SK-N-SH (cell line): Measurements from ENCODE around the gene VIPR2. TPM values are rescaled to one million over a fixed set of nuclear protein-coding genes. Genes with fewer than 3 reads are reported as not detected.

Experiments
- CTCF ChIA-PET: fragments of 300-600, 350-600 bp; formaldehyde crosslinking; extraction: SDS; loops from one replicate; lab custom pipeline; 2021; lab: Yijun Ruan, JAX
- POLR2A ChIA-PET: fragments of 350-600 bp; sonication (Branson Sonifier 250); formaldehyde crosslinking; extraction: SDS; loops from one replicate; lab custom pipeline; 2020; ENCODE audit warnings: antibody characterized with exemption, inconsistent platforms; lab: Yijun Ruan, JAX
- DNase-seq: peaks from one replicate; pipeline ENCODE4 v3.0.0; 2012
- H2AFZ ChIP-seq: fragments of 200-600 bp; sonication (generic); 2 replicates; pipeline ENCODE4 v1.8.1; 2016; ENCODE audit warnings: antibody characterized with exemption, mild to moderate bottlenecking, low read depth
- H3F3A ChIP-seq: fragments of 200-600 bp; sonication (generic); replicated peaks from 2 replicates; pipeline ENCODE3; 2016; ENCODE audit warnings: antibody characterized with exemption, mild to moderate bottlenecking; ENCODE audit not compliant: insufficient read depth
- H3K27ac ChIP-seq, 2 experiments: fragments of 200-500 bp in 1 of 2; fragments of 200-600 bp in 1 of 2; sonication (Bioruptor generic) in 1 of 2; sonication (generic), shearing (Covaris generic) in 1 of 2; 2 replicates each; pipeline versions ENCODE4 v1.5.1 to v1.6.1; 2014 to 2016; ENCODE audit warnings: low read depth in 2 of 2, inconsistent platforms in 1 of 2, low read length in 1 of 2, mild to moderate bottlenecking in 1 of 2, mixed read lengths in 1 of 2
- H3K27me3 ChIP-seq: fragments of 200-600 bp; sonication (generic), shearing (Covaris generic); 2 replicates; pipeline ENCODE4 v1.6.1; 2016; ENCODE audit warnings: mixed run types; ENCODE audit not compliant: insufficient read depth
- H3K36me3 ChIP-seq, 2 experiments: fragments of 200-500 bp in 1 of 2; fragments of 200-600 bp in 1 of 2; sonication (Bioruptor generic) in 1 of 2; sonication (generic) in 1 of 2; replicated peaks in 1 of 2; 2 replicates each; pipeline versions ENCODE3 to v1.5.1; 2014 to 2016; ENCODE audit warnings: low read length in 1 of 2, mild to moderate bottlenecking in 1 of 2; ENCODE audit not compliant: insufficient read depth in 2 of 2, control insufficient read depth in 1 of 2
- H3K4me1 ChIP-seq, 2 experiments: fragments of 200-500 bp in 1 of 2; fragments of 200-600 bp in 1 of 2; sonication (Bioruptor generic) in 1 of 2; sonication (generic), shearing (Covaris generic) in 1 of 2; 2 replicates each; pipeline versions ENCODE4 v1.5.1 to v1.6.1; 2014 to 2016; ENCODE audit warnings: low read depth in 1 of 2, low read length in 1 of 2, mixed run types in 1 of 2; ENCODE audit not compliant: insufficient read depth in 2 of 2, control insufficient read depth in 1 of 2
- H3K4me2 ChIP-seq: fragments of 200-600 bp; sonication (generic), shearing (Covaris generic); 2 replicates; pipeline ENCODE4 v1.6.1; 2017; ENCODE audit warnings: mixed run types
- H3K4me3 ChIP-seq, 2 experiments: fragments of 200-500 bp in 1 of 2; fragments of 200-600 bp in 1 of 2; sonication (Bioruptor generic) in 1 of 2; sonication (generic), shearing (Covaris generic) in 1 of 2; 2 replicates each; pipeline versions ENCODE4 v1.5.1 to v1.8.1; 2014 to 2016; ENCODE audit warnings: low read depth in 2 of 2, inconsistent platforms in 1 of 2, low read length in 1 of 2, mild to moderate bottlenecking in 1 of 2, mixed read lengths in 1 of 2, moderate library complexity in 1 of 2
- H3K79me2 ChIP-seq: fragments of 200-600 bp; sonication (generic); 2 replicates; pipeline ENCODE4 v1.8.1; 2017; ENCODE audit warnings: mild to moderate bottlenecking; ENCODE audit not compliant: insufficient read depth
- H3K9ac ChIP-seq: fragments of 200-600 bp; sonication (generic); 2 replicates; pipeline ENCODE4 v1.6.1; 2017; ENCODE audit warnings: mixed run types
- H3K9me2 ChIP-seq: fragments of 200-600 bp; sonication (generic); 2 replicates; pipeline ENCODE4 v1.6.1; 2017; ENCODE audit warnings: mixed run types
- H3K9me3 ChIP-seq: fragments of 200-600 bp; sonication (generic); 2 replicates; pipeline ENCODE4 v1.6.1; 2017; ENCODE audit warnings: mixed run types, mild to moderate bottlenecking, moderate library complexity
- H4K20me1 ChIP-seq: fragments of 200-600 bp; sonication (generic); 2 replicates; pipeline ENCODE4 v1.6.1; 2017; ENCODE audit warnings: mild to moderate bottlenecking, mixed run types; ENCODE audit not compliant: insufficient read depth
- ELF1 ChIP-seq: IDR thresholded peaks from 2 replicates; pipeline ENCODE4 v1.4.0; 2012
- FOSL2 ChIP-seq: IDR thresholded peaks from 2 replicates; pipeline ENCODE4 v1.4.0; 2012; ENCODE audit warnings: low read depth, mild to moderate bottlenecking, moderate library complexity, borderline replicate concordance
- FOXJ3 ChIP-seq: sonication (generic); formaldehyde crosslinking; IDR thresholded peaks from 2 replicates; pipeline ENCODE4 v1.5.1; 2020; ENCODE audit warnings: mild to moderate bottlenecking, missing genetic modification reagents
- GABPA ChIP-seq: IDR thresholded peaks from 2 replicates; pipeline ENCODE4 v1.4.0; 2012; ENCODE audit warnings: low read depth, mild to moderate bottlenecking
- JUND ChIP-seq: IDR thresholded peaks from 2 replicates; pipeline ENCODE4 v1.4.0; 2012
- MEF2A ChIP-seq: IDR thresholded peaks from 2 replicates; pipeline ENCODE4 v1.4.0; 2012; ENCODE audit warnings: low read depth, borderline replicate concordance
- MXI1 ChIP-seq: IDR thresholded peaks from 2 replicates; pipeline ENCODE4 v1.6.1; 2012; ENCODE audit warnings: mild to moderate bottlenecking, low read depth, low read length, improper control_type of control experiment
- NRF1 ChIP-seq: IDR thresholded peaks from 2 replicates; pipeline ENCODE4 v1.6.1; 2012; ENCODE audit warnings: low read depth, mild to moderate bottlenecking, low read length
- POLR2AphosphoS5 ChIP-seq: IDR thresholded peaks from 2 replicates; pipeline ENCODE4 v1.6.1; 2012; ENCODE audit warnings: low read depth, low read length
- RCOR1 ChIP-seq: fragments of 150-350 bp; IDR thresholded peaks from 2 replicates; pipeline ENCODE4 v1.6.1; 2017; ENCODE audit warnings: antibody characterized with exemption, low read length
- SIN3A ChIP-seq: IDR thresholded peaks from 2 replicates; pipeline ENCODE4 v1.6.1; 2012; ENCODE audit warnings: low read depth, mild to moderate bottlenecking, low read length, moderate library complexity, borderline replicate concordance
- SMC3 ChIP-seq: IDR thresholded peaks from 2 replicates; pipeline ENCODE4 v1.6.1; 2012; ENCODE audit warnings: low read depth, low read length, improper control_type of control experiment
- TCF12 ChIP-seq: IDR thresholded peaks from 2 replicates; pipeline ENCODE4 v1.4.0; 2012
- TEAD4 ChIP-seq: IDR thresholded peaks from 2 replicates; pipeline ENCODE4 v1.4.0; 2012; ENCODE audit warnings: mild to moderate bottlenecking, borderline replicate concordance; ENCODE audit not compliant: insufficient read depth
- YY1 ChIP-seq: IDR thresholded peaks from 2 replicates; pipeline ENCODE4 v1.4.0; 2012; ENCODE audit warnings: low read depth, mild to moderate bottlenecking
- WGBS: methylation state at CpG from one replicate; pipeline ENCODE4 v1.1.6; 2017; ENCODE audit warnings: low lambda C conversion rate; 5-methylcytosine and 5-hydroxymethylcytosine counted together
- polyA plus RNA-seq, 3 experiments: library from polyadenylated mRNA; depleted of rRNA; stranded (reverse); fragments of >200 nt; gene quantifications; 2 replicates each; pipeline ENCODE4 v1.2.3, GENCODE V29; 2012
- TF ChIP-seq, protein P1 (sequence below): fragments of 150-350 bp; IDR thresholded peaks from 2 replicates; pipeline ENCODE4 v1.6.1; 2017; ENCODE audit warnings: antibody characterized with exemption, low read length, low read depth, borderline replicate concordance
- TF ChIP-seq, protein P2 (sequence below): IDR thresholded peaks from 2 replicates; pipeline ENCODE4; 2012
- TF ChIP-seq, protein P3 (sequence below): fragments of 150-350 bp; IDR thresholded peaks from 2 replicates; pipeline ENCODE4 v1.6.1; 2016; ENCODE audit warnings: mild to moderate bottlenecking, low read depth, low read length
- TF ChIP-seq, protein P4 (sequence below): IDR thresholded peaks from 2 replicates; pipeline ENCODE4 v1.6.1; 2012; ENCODE audit warnings: mild to moderate bottlenecking, low read depth, low read length, moderate library complexity

Gene VIPR2
- polyA plus RNA-seq, 1 of the 3 experiments (the other 2 are of a cell fraction), result not detected

DNA sequence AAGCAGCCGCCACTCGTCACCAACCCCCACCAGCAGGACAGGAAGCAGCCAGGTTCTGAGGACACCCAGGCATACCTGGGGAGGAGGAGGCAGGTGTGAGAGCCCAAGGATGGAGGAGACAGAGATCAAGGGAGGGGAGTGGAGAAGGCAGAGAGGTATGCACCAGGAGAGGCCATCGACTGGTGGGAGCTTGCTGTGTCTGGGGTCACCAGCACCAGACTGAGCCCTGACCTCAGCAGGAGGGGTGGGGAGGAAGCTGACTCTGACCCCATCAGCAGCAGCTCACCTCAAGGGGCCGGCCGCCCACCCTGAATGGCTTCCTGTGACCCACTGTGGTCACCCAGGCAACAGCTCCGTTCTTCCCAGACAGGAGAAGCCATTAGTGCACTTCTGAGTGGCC lies 7.8 kb downstream of the VIPR2 start:
- no peak for DNase-seq
- TF ChIP-seq ELF1 (no peak), SMC3 (no peak), GABPA (no peak), TCF12 (no peak), TEAD4 (no peak), JUND (no peak), MEF2A (no peak), MXI1 (no peak), RCOR1 (no peak), YY1 (no peak)
- TF ChIP-seq, protein P1, sequence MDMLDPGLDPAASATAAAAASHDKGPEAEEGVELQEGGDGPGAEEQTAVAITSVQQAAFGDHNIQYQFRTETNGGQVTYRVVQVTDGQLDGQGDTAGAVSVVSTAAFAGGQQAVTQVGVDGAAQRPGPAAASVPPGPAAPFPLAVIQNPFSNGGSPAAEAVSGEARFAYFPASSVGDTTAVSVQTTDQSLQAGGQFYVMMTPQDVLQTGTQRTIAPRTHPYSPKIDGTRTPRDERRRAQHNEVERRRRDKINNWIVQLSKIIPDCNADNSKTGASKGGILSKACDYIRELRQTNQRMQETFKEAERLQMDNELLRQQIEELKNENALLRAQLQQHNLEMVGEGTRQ, result no peak
- Histone ChIP-seq H3K4me2 (no peak overlapping the region), H2AFZ (no peak overlapping the region), H3K4me1 (peaks cover 0 to 4% of the 10 kb centered on the region in 2 experiments; a peak in 1 of 4 replicates), H3K9ac (no peak overlapping the region), H3K36me3 (no peaks in the 10 kb centered on the region), H3K27ac (no peak overlapping the region), H3F3A (no peaks in the 10 kb centered on the region), H3K27me3 (no peaks in the 10 kb centered on the region), H3K4me3 (no peak overlapping the region), H3K79me2 (no peaks in the 10 kb centered on the region), H3K9me3 (no peaks in the 10 kb centered on the region), H4K20me1 (no peaks in the 10 kb centered on the region), H3K9me2 (peaks cover 7% of the 10 kb centered on the region; the same call in 1 of the 2 replicates)
- ChIA-PET POLR2A (no interaction called here), CTCF (interaction anchor here (1.3 kb wide), 1 partner anchor 14 kb away, joined by 3 read pairs; no protein-coding TSS in a partner anchor)
- WGBS, result 32% methylated on average over 6 of the region's 6 CpGs

DNA sequence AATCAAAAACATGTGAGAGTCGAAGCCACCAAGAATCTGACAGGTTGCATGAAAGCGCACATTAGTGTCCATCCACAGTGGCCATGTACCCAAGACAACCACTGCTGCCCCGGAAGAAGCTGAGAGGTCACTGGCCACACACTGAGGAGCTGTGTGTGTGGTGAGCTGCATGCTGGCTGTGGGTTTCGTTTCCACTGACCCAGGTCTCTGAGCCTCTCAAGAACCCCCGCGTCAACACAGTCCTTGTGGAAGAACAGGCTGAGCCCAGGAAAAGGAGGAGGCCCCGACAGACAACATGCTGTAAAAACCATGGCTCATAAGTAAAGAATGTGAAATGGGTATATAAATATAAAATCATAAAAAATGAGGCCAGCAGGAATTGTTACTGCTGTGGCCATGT lies 8.2 kb downstream of the VIPR2 start:
- no peaks in the 10 kb centered on the region for H4K20me1 ChIP-seq
- H3K79me2 ChIP-seq, result no peaks in the 10 kb centered on the region
- H3K27ac ChIP-seq, result no peak overlapping the region
- no peaks in the 10 kb centered on the region for H3F3A ChIP-seq
- H3K27me3 ChIP-seq, result no peaks in the 10 kb centered on the region
- no peaks in the 10 kb centered on the region for H3K36me3 ChIP-seq
- no peak overlapping the region for H3K4me3 ChIP-seq
- no peak for DNase-seq
- ChIA-PET CTCF (interaction anchor here (1.3 kb wide), 1 partner anchor 14 kb away, joined by 3 read pairs; no protein-coding TSS in a partner anchor), POLR2A (no interaction called here)
- no peak overlapping the region for H2AFZ ChIP-seq
- peaks cover 0 to 2% of the 10 kb centered on the region in 2 experiments; a peak in 1 of 4 replicates for H3K4me1 ChIP-seq
- H3K9me2 ChIP-seq, result peaks cover 7% of the 10 kb centered on the region; the same call in 1 of the 2 replicates
- no peaks in the 10 kb centered on the region for H3K9me3 ChIP-seq
- no peak overlapping the region for H3K4me2 ChIP-seq
- H3K9ac ChIP-seq, result no peak overlapping the region
- no peak for TF ChIP-seq POLR2AphosphoS5
- TF ChIP-seq, protein P1, result no peak
- no peak for TF ChIP-seq SIN3A
- TF ChIP-seq NRF1, result no peak
- TF ChIP-seq, protein P2, sequence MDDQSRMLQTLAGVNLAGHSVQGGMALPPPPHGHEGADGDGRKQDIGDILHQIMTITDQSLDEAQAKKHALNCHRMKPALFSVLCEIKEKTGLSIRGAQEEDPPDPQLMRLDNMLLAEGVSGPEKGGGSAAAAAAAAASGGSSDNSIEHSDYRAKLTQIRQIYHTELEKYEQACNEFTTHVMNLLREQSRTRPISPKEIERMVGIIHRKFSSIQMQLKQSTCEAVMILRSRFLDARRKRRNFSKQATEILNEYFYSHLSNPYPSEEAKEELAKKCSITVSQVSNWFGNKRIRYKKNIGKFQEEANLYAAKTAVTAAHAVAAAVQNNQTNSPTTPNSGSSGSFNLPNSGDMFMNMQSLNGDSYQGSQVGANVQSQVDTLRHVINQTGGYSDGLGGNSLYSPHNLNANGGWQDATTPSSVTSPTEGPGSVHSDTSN, result no peak
- TF ChIP-seq, protein P3, sequence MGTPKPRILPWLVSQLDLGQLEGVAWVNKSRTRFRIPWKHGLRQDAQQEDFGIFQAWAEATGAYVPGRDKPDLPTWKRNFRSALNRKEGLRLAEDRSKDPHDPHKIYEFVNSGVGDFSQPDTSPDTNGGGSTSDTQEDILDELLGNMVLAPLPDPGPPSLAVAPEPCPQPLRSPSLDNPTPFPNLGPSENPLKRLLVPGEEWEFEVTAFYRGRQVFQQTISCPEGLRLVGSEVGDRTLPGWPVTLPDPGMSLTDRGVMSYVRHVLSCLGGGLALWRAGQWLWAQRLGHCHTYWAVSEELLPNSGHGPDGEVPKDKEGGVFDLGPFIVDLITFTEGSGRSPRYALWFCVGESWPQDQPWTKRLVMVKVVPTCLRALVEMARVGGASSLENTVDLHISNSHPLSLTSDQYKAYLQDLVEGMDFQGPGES, result no peak
- TF ChIP-seq TEAD4, result no peak
- no peak for TF ChIP-seq SMC3
- no peak for TF ChIP-seq MEF2A
- no peak for TF ChIP-seq FOXJ3 (CRISPR knock-in tag)
- TF ChIP-seq YY1, result no peak
- TF ChIP-seq FOSL2, result no peak
- TF ChIP-seq, protein P4, sequence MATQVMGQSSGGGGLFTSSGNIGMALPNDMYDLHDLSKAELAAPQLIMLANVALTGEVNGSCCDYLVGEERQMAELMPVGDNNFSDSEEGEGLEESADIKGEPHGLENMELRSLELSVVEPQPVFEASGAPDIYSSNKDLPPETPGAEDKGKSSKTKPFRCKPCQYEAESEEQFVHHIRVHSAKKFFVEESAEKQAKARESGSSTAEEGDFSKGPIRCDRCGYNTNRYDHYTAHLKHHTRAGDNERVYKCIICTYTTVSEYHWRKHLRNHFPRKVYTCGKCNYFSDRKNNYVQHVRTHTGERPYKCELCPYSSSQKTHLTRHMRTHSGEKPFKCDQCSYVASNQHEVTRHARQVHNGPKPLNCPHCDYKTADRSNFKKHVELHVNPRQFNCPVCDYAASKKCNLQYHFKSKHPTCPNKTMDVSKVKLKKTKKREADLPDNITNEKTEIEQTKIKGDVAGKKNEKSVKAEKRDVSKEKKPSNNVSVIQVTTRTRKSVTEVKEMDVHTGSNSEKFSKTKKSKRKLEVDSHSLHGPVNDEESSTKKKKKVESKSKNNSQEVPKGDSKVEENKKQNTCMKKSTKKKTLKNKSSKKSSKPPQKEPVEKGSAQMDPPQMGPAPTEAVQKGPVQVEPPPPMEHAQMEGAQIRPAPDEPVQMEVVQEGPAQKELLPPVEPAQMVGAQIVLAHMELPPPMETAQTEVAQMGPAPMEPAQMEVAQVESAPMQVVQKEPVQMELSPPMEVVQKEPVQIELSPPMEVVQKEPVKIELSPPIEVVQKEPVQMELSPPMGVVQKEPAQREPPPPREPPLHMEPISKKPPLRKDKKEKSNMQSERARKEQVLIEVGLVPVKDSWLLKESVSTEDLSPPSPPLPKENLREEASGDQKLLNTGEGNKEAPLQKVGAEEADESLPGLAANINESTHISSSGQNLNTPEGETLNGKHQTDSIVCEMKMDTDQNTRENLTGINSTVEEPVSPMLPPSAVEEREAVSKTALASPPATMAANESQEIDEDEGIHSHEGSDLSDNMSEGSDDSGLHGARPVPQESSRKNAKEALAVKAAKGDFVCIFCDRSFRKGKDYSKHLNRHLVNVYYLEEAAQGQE, result no peak
- WGBS, result 42% methylated on average over 7 of the region's 7 CpGs
